Occipital lobe (tissue), 2 donors: ENCODE data around the gene ESYT1. TPM values are rescaled to one million over a fixed set of nuclear protein-coding genes. Genes with fewer than 3 reads are reported as not detected.
"Not testable (repeated sequence)": the region's sequence is repeated elsewhere in the genome, so short reads cannot be mapped to it uniquely, and the experiment has no call there.

Experiments used
- DNase-seq: peaks from one replicate; lab custom pipeline; 2025; lab: John Stamatoyannopoulos, UW
- total RNA-seq: library from RNA; depleted of rRNA; stranded (reverse); fragments of >200 nt; gene quantifications from one replicate; pipeline ENCODE4 v1.2.3, GENCODE V29; 2014

Gene ESYT1
- total RNA-seq, 1 donor from 2014 or later: 21.8 TPM

- no peak for DNase-seq
Measured at GRCh38 chr12:56103066-56103711, 24.9 kb upstream of the ESYT1 start.

- no peak for DNase-seq
Measured at GRCh38 chr12:56103823-56104108, 24.3 kb upstream of the ESYT1 start.

- DNase-seq: peak; percentile 98
Measured at GRCh38 chr12:56104109-56104814, 23.8 kb upstream of the ESYT1 start, which contains the start of gene PA2G4. Gene PA2G4 (plus strand): TSS chr12:56104559. CDS start chr12:56104738, 179 bp downstream.

- DNase-seq: no peak
Measured at GRCh38 chr12:56104815-56105608, 23.1 kb upstream of the ESYT1 start.

GRCh38 chr12:56105609-56105902 is 22.5 kb upstream of the ESYT1 start:
- no peak for DNase-seq

GRCh38 chr12:56107242-56107641 is 20.8 kb upstream of the ESYT1 start:
- no peak for DNase-seq

GRCh38 chr12:56110571-56110970 is 17.5 kb upstream of the ESYT1 start:
- DNase-seq: no peak

- no peak for DNase-seq
Measured at GRCh38 chr12:56114084-56114483, 14.0 kb upstream of the ESYT1 start.

GRCh38 chr12:56115329-56115728 is 12.7 kb upstream of the ESYT1 start:
- DNase-seq: no peak

- DNase-seq: peak; percentile 87
Measured at GRCh38 chr12:56116267-56117081, 11.6 kb upstream of the ESYT1 start, which contains the start of gene RPL41. Gene RPL41 (plus strand): TSS chr12:56116633.

- not testable (repeated sequence) for DNase-seq
Measured at GRCh38 chr12:56117082-56117706, 10.9 kb upstream of the ESYT1 start.

- DNase-seq: peak; percentile 94
Measured at GRCh38 chr12:56117778-56118687, 10.0 kb upstream of the ESYT1 start, which contains the start of gene ZC3H10. Gene ZC3H10 (plus strand): TSS chr12:56118266. CDS start chr12:56120563, 2,297 bp downstream.

- no peak for DNase-seq
Measured at GRCh38 chr12:56118688-56119357, 9.2 kb upstream of the ESYT1 start.

GRCh38 chr12:56119361-56119796 is 8.7 kb upstream of the ESYT1 start:
- peak; percentile 6 for DNase-seq

- no peak for DNase-seq
Measured at GRCh38 chr12:56120158-56120846, 7.8 kb upstream of the ESYT1 start.

GRCh38 chr12:56121204-56121870 is 6.7 kb upstream of the ESYT1 start:
- no peak for DNase-seq

- no peak for DNase-seq
Measured at GRCh38 chr12:56122637-56123036, 5.4 kb upstream of the ESYT1 start.

GRCh38 chr12:56124133-56124532 is 3.9 kb upstream of the ESYT1 start:
- no peak for DNase-seq
